GM12891 (cell line): ENCODE results near the gene DSTN.

ENCODE experiments used
- DNase-seq: peaks from one replicate; pipeline ENCODE4 v3.0.0; 2011; ENCODE audit warnings: low spot score; ENCODE audit not compliant: insufficient read length
- FAIRE-seq: peaks from 2 replicates; lab custom pipeline; 2011; peaks lifted over from hg19 to GRCh38; lab: Jason Lieb, UNC
- PAX5 ChIP-seq: IDR thresholded peaks from 2 replicates; pipeline ENCODE4 v1.6.1; 2011; ENCODE audit warnings: low read length, moderate library complexity, mild to moderate bottlenecking; ENCODE audit not compliant: insufficient read depth, severe bottlenecking
- POLR2A ChIP-seq: IDR thresholded peaks from 2 replicates; pipeline ENCODE4 v1.6.1; 2011; ENCODE audit warnings: low read depth, low read length, control low read depth
- POLR2AphosphoS5 ChIP-seq: IDR thresholded peaks from 2 replicates; pipeline ENCODE4 v1.6.1; 2011; ENCODE audit warnings: low read depth, low read length, control low read depth
- POU2F2 ChIP-seq: IDR thresholded peaks from 2 replicates; pipeline ENCODE4 v1.6.1; 2011; ENCODE audit warnings: low read depth, mild to moderate bottlenecking, control low read depth, low read length, moderate library complexity
- SPI1 ChIP-seq: IDR thresholded peaks from 2 replicates; pipeline ENCODE4 v1.6.1; 2011; ENCODE audit warnings: low read depth, low read length, control low read depth
- TAF1 ChIP-seq: IDR thresholded peaks from 2 replicates; pipeline ENCODE4 v1.6.1; 2011; ENCODE audit warnings: low read depth, low read length, control low read depth

DSTN gene

DNA sequence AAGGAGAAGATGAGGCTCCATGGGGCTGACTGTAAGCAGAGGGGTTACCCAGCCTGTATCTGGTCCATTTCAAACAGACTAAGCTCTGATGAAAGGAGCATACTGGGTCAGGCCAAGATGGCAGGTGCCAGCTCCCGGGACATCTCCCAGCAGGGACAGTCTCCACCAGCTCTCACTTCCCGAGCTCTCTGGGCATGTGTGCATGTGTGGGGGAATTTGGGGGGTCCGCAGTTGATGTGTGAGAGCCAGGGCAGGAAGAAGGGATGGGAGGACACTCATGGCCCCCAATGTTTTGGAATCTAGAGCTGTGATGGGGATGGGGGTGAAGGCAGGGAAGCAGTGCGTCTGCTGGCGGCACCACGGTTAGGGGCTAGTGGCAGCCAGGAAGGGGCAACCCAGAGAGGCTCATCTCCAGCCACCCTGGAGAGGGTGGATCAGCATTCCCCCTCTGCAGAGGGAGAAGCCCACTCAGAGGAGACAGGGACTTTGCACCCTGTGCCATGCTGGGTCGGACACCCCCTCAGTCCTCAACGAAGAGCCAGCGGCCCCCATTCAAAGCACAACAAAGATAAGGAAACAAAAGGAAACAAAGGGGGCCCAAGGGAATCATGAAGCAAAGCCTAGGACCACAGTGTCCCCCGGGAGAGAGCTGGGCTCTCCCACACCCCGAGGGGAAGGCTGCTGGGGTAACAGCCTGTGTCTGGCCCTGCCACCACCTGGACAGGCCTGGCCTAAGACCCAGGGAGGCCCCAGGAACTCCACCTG, 52.4 kb downstream of the DSTN start:
- peak; percentile 8 for DNase-seq
- TF ChIP-seq POU2F2 (no peak), SPI1 (no peak), POLR2A (no peak), TAF1 (no peak), PAX5 (no peak), POLR2AphosphoS5 (no peak)
- FAIRE-seq, result no peak

DNA sequence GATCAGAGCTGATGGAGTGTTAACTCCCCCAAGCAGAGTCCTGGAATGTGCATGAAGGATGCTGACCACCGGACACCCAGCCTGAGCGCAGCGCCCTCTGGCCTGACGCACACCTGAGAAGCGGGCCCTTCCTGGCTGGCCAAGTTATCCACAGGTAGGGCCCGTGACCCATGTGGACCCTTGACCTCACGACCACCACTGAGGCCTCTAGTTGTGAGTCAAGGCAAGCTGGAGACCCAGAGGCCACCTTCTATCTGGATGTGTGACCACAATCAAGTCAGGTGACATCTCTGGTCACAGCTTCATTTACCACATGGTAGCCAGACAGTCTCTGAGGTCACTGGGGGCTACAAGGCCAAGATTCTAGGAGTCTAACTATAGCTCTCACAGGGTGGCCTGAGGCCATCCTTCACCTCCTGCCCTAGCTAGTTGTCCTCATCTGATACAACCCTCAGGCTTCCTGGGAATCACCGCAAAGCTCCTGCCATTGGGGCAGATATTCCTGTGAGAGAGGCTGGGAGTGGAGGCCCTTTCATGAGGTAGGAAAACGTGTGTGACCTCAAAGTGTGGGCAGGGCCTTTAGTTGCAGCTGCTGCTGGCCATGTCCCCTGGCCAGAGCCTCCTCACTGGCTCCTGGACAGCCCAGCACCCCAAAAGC, 53.1 kb downstream of the DSTN start:
- FAIRE-seq, result no peak
- TF ChIP-seq SPI1 (no peak), POLR2AphosphoS5 (no peak), POLR2A (no peak), PAX5 (no peak), TAF1 (no peak), POU2F2 (no peak)
- DNase-seq, result peak; percentile 5

DNA sequence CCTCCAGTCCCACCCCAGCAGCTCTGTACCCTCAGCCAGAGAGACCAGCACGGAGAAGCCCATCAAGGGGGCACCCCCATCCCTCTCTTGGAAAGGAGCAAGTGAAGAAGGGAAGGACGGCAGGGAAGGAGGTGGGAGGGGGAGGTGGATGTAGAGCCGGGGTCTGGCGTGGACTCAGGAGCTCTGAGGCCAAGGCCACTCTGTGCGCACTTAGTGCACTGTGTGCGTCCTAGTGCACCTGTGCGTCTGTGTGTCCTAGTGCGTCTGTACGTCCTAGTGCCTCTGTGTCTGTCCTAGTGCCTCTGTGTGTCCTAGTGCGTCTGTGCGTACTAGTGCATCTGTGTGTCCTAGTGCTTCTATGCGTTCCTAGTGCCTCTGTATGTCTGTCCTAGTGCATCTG, 54.2 kb downstream of the DSTN start:
- TF ChIP-seq TAF1 (no peak), POLR2A (no peak), PAX5 (no peak), SPI1 (no peak), POU2F2 (no peak), POLR2AphosphoS5 (no peak)
- FAIRE-seq (no peak), DNase-seq (no peak)

DNA sequence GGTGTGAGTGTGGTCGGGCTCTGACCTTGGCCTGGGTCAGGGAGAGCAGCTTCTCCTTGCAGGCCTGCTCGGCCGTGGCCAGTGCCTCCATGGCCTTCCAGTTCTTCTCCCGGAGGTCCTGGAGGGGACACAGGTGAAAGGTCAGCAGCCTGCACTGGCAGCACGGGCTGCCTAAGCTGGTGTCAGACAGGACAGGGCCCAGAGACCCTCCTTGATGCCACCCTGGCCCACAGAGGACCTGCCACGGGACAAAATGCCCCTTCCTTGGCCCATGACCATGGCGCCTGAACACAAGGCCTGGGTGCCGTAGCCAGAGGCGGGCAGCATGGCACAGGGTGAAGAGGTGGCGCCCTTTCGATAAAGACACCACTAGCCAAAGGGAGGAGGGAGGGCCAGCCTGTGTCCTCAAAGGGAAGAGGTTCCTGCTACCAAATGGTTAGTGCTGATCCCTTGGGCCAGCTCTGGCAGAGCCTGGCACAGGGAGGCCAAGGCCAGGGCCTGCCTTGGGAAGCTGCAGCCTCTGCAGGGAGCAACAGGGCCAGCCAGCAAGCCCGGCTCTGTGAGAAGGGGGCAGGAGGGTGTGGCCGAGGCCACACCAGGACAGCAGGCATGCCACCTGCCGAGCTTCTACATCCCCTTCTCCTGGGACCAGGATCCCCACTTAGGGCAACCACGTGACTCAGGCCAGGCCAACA, 54.8 kb downstream of the DSTN start:
- no peak for FAIRE-seq
- no peak for DNase-seq
- TF ChIP-seq POLR2AphosphoS5 (no peak), TAF1 (no peak), POU2F2 (no peak), POLR2A (no peak)

DNA sequence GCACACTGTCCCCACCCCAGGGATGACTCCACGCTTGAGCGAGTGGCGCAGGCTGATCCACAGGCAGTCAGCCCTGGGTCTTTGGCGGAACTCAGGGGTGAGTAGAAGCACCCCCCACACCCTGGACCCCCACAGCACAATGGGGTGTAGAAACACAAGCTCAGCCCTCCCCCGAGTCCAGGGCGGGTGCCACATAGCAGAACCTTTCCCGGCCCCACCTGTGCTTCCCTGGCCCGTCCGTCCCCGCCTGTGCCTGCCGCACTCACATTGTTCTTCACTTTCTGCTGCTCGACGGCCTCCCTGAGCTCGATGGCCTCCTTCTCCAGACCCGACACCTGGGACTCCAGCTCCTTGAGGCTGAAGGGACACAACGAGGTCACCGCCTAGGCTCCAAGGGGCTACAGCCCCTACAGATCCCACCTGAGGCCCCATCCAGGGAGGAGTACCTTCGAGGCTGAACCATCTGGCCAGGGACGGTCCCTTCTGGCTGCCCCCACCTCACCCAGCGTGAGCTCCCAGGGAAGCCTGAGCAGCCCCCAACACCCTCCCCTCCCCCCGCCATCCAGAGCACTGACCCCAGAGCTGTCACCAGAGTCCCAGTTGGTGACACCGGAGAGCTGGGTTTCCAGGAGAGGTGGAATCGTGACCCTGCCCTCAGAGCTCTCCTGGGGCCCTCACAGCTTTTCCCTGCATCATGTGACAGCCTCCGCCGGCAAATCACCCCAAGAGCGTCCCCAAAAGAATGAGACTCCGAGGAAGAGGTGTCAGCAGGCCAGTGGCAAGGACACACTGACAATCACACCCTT, 55.6 kb downstream of the DSTN start:
- DNase-seq (no peak), FAIRE-seq (no peak)
- TF ChIP-seq POLR2AphosphoS5 (no peak), POU2F2 (no peak), TAF1 (no peak), POLR2A (no peak), SPI1 (no peak), PAX5 (no peak)

DNA sequence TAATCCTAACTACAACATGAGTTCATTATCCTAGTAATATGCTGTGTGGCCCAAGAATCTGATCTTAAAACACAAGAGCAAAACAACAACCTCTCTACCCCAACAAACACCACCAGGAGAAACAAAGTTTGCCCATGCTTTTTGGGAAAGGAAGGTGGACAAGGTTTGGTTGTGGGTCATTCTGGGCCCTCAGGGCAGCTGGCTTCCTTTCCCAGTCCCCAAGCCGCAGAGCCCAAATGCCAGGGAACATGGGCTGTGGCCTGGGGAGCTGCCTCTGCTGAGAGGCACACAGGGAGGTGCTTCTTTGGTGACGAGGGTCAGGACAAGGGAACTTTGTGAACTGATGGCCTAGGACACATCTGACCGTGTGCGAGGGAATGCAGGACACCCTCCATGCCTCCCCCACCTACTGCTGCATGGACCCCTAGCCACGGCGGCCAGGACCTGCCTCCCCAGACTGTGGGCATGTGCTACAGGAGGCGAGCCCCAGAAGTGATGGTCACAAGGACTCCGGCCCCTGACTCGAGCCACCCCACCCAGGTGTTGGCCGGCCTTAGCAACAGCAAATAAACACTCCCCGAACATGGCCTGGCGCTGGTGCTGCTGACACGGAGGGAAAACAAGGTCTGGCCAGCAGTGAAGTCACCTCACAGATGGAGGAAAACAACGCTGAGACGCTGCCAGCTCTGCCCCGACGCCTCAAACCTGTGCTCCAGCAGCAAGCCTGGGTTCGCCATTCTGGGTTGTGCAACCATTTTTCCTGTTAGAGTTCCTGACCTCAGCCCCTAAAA, 56.5 kb downstream of the DSTN start:
- no peak for DNase-seq
- TF ChIP-seq SPI1, result no peak
- no peak for FAIRE-seq

DNA sequence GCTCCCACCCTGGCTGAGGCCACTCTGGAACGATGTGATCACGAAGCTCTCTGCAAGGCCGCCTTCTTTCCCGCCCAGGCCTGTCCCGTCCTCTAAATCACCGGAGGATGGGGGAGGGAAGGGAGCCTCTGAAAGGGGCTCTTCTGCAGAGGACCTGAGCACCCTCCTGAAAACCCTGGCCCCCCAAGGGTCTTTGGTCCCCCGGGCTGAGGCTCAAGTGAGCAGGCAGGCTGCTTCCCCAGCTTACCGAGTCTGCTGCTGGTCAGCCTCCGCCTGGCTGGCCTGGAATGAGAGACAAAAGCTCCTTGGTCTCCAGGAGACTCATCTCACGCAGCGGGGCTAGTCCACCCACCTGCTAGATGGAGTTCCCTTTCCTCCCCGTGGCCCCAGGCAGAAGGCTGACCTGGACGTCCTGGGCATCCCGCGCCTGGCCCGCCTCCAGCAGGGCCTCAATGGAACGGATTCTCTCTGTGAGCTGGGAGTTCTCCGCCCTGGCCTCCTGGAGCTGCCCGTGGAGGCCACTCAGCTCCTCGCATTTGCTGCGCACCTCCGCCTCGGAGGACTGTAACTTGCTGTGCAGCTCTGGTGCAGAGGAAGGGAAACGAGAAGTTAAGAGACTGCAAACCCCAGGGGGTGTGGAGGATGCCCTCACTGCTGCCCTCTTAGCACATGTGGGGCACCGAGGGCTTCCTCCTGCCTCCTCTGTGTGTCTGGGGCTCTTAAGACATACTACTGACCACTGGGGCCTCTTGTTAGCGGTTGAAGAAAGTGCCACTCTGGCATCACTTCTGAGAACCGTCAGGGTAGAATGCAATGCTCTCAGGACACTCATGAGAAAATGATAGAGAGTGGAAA, 57.5 kb downstream of the DSTN start:
- TF ChIP-seq SPI1 (no peak), PAX5 (no peak), POU2F2 (no peak), POLR2A (no peak), TAF1 (no peak), POLR2AphosphoS5 (no peak)
- DNase-seq (no peak), FAIRE-seq (no peak)

DNA sequence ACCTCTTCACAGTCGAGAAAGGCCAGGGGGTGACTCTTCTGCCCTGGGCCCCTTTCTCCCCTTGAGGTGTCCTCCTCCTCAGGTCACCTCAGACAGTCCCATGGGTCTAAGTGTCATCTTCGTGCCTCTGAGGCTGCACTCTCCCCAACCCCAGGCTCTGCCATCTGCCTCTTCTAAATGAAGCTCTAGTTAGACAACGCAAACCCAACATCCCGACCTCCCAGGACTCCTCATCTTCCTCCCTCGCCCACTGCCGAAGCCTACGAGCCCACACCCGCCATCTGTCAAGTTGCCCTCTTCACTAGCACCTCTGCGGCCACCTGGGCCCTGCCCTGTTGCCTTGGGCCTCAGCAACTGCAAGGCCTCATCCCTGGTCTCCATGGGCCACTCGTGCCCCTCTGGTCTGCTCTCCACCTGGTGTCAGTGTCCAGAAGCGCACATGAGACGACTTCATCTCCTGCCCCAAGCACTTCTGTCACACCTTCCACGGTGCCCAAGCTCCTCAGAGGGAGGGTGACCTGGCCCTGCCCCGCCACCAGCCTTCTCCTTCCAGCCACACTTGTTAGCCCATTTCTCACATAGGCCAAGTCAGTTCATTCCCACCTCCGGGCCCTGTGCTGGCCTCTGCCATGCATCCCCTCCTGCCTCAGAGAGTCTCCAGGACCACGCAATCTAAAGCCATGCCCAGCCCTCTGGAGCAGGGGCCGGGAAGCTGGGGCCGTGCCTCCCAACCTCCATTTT, 58.4 kb downstream of the DSTN start:
- no peak for FAIRE-seq

More for the DNA sequence above, 58.4 kb downstream of the DSTN start:
- DNase-seq, result no peak
- TF ChIP-seq POLR2A (no peak), POLR2AphosphoS5 (no peak), PAX5 (no peak), TAF1 (no peak), SPI1 (no peak), POU2F2 (no peak)
